Measurements from ENCODE around the gene NRCAM.

DNA sequence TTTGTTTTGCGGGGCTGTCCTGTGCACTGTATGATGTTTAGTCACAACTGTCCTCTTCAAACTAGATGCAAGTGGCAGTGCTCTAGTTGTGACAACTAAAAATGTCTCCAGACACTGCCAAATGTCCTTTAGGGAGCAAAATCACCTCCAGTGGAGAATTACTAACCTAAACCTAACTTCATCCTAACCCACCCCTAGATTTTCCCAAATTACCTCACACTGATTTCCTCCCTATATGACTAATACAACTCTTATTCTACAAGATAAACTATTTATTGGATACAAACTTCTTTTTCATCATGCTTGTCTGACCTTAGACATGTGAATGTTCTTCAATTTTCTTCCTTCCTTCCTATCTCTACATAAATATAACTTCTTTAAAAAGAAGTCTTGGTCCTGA lies 43.3 kb upstream of the NRCAM start:
- TF ChIP-seq POLR2A (IDR thresholded peaks at IDR 0.05; ENCODE audit: low read depth, low read length) = no peak
- no peak for TF ChIP-seq CBX5 (IDR thresholded peaks at IDR 0.05; ENCODE audit: low read depth)
- TF ChIP-seq, protein P1, sequence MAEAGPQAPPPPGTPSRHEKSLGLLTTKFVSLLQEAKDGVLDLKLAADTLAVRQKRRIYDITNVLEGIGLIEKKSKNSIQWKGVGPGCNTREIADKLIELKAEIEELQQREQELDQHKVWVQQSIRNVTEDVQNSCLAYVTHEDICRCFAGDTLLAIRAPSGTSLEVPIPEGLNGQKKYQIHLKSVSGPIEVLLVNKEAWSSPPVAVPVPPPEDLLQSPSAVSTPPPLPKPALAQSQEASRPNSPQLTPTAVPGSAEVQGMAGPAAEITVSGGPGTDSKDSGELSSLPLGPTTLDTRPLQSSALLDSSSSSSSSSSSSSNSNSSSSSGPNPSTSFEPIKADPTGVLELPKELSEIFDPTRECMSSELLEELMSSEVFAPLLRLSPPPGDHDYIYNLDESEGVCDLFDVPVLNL (IDR thresholded peaks at IDR 0.05; ENCODE audit: low read depth, low read length) = no peak
- TF ChIP-seq, protein P2, sequence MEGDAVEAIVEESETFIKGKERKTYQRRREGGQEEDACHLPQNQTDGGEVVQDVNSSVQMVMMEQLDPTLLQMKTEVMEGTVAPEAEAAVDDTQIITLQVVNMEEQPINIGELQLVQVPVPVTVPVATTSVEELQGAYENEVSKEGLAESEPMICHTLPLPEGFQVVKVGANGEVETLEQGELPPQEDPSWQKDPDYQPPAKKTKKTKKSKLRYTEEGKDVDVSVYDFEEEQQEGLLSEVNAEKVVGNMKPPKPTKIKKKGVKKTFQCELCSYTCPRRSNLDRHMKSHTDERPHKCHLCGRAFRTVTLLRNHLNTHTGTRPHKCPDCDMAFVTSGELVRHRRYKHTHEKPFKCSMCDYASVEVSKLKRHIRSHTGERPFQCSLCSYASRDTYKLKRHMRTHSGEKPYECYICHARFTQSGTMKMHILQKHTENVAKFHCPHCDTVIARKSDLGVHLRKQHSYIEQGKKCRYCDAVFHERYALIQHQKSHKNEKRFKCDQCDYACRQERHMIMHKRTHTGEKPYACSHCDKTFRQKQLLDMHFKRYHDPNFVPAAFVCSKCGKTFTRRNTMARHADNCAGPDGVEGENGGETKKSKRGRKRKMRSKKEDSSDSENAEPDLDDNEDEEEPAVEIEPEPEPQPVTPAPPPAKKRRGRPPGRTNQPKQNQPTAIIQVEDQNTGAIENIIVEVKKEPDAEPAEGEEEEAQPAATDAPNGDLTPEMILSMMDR (IDR thresholded peaks at IDR 0.05 in 2 of 3, conservative IDR thresholded peaks at IDR 0.05 in 1 of 3; ENCODE audit: control insufficient read depth in 2 of 3, extremely low read depth in 1 of 3, insufficient read depth in 1 of 3, low read depth in 3 of 3, low read length in 3 of 3) = no peak
- TF ChIP-seq SMC3 (IDR thresholded peaks at IDR 0.05; ENCODE audit: borderline replicate concordance, low read length) = no peak
- no peak for TF ChIP-seq HDAC6 (IDR thresholded peaks at IDR 0.05; ENCODE audit: unreplicated experiment)
- TF ChIP-seq, protein P3, sequence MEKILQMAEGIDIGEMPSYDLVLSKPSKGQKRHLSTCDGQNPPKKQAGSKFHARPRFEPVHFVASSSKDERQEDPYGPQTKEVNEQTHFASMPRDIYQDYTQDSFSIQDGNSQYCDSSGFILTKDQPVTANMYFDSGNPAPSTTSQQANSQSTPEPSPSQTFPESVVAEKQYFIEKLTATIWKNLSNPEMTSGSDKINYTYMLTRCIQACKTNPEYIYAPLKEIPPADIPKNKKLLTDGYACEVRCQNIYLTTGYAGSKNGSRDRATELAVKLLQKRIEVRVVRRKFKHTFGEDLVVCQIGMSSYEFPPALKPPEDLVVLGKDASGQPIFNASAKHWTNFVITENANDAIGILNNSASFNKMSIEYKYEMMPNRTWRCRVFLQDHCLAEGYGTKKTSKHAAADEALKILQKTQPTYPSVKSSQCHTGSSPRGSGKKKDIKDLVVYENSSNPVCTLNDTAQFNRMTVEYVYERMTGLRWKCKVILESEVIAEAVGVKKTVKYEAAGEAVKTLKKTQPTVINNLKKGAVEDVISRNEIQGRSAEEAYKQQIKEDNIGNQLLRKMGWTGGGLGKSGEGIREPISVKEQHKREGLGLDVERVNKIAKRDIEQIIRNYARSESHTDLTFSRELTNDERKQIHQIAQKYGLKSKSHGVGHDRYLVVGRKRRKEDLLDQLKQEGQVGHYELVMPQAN (conservative IDR thresholded peaks at IDR 0.05) = no peak
- TF ChIP-seq, protein P4, sequence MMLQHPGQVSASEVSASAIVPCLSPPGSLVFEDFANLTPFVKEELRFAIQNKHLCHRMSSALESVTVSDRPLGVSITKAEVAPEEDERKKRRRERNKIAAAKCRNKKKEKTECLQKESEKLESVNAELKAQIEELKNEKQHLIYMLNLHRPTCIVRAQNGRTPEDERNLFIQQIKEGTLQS (IDR thresholded peaks at IDR 0.05; ENCODE audit: borderline replicate concordance, extremely low read depth, low read depth, low read length) = no peak
- no peak for TF ChIP-seq RAD51 (IDR thresholded peaks at IDR 0.05)
- TF ChIP-seq, protein P5, sequence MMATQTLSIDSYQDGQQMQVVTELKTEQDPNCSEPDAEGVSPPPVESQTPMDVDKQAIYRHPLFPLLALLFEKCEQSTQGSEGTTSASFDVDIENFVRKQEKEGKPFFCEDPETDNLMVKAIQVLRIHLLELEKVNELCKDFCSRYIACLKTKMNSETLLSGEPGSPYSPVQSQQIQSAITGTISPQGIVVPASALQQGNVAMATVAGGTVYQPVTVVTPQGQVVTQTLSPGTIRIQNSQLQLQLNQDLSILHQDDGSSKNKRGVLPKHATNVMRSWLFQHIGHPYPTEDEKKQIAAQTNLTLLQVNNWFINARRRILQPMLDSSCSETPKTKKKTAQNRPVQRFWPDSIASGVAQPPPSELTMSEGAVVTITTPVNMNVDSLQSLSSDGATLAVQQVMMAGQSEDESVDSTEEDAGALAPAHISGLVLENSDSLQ (IDR thresholded peaks at IDR 0.05) = no peak
- TF ChIP-seq, protein P6, sequence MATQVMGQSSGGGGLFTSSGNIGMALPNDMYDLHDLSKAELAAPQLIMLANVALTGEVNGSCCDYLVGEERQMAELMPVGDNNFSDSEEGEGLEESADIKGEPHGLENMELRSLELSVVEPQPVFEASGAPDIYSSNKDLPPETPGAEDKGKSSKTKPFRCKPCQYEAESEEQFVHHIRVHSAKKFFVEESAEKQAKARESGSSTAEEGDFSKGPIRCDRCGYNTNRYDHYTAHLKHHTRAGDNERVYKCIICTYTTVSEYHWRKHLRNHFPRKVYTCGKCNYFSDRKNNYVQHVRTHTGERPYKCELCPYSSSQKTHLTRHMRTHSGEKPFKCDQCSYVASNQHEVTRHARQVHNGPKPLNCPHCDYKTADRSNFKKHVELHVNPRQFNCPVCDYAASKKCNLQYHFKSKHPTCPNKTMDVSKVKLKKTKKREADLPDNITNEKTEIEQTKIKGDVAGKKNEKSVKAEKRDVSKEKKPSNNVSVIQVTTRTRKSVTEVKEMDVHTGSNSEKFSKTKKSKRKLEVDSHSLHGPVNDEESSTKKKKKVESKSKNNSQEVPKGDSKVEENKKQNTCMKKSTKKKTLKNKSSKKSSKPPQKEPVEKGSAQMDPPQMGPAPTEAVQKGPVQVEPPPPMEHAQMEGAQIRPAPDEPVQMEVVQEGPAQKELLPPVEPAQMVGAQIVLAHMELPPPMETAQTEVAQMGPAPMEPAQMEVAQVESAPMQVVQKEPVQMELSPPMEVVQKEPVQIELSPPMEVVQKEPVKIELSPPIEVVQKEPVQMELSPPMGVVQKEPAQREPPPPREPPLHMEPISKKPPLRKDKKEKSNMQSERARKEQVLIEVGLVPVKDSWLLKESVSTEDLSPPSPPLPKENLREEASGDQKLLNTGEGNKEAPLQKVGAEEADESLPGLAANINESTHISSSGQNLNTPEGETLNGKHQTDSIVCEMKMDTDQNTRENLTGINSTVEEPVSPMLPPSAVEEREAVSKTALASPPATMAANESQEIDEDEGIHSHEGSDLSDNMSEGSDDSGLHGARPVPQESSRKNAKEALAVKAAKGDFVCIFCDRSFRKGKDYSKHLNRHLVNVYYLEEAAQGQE (IDR thresholded peaks at IDR 0.05; ENCODE audit: low read depth, low read length) = no peak
- no peak for TF ChIP-seq TAF1 (IDR thresholded peaks at IDR 0.05; ENCODE audit: borderline replicate concordance, low read depth, low read length)
